ENCODE data around the gene DEPP1.

Gene DEPP1

GRCh38 chr10:44950326-44951225 lies 28.0 kb downstream of the DEPP1 start:
- no peak for DNase-seq

- no peak for DNase-seq
Observed at GRCh38 chr10:44949915-44950314, 28.7 kb downstream of the DEPP1 start.

- DNase-seq = no peak
Observed at GRCh38 chr10:44949127-44949802, 29.3 kb downstream of the DEPP1 start.

GRCh38 chr10:44948642-44949041 lies 30.0 kb downstream of the DEPP1 start:
- DNase-seq = peak; percentile 59

- peak; percentile 97 for DNase-seq
Observed at GRCh38 chr10:44947371-44948152, 31.0 kb downstream of the DEPP1 start.

- DNase-seq = peak; percentile 93
Observed at GRCh38 chr10:44946205-44946604, 32.4 kb downstream of the DEPP1 start.

GRCh38 chr10:44944354-44944753 lies 34.3 kb downstream of the DEPP1 start:
- DNase-seq = no peak

GRCh38 chr10:44939691-44940401 lies 38.8 kb downstream of the DEPP1 start:
- DNase-seq = peak; percentile 87

GRCh38 chr10:44938956-44939355 lies 39.7 kb downstream of the DEPP1 start:
- peak; percentile 74 for DNase-seq

GRCh38 chr10:44937196-44938005 lies 41.2 kb downstream of the DEPP1 start:
- DNase-seq = peak; percentile 83

- DNase-seq = no peak
Observed at GRCh38 chr10:44936314-44936975, 42.2 kb downstream of the DEPP1 start.

GRCh38 chr10:44935966-44936295 lies 42.7 kb downstream of the DEPP1 start:
- peak; percentile 41 for DNase-seq

- DNase-seq = no peak
Observed at GRCh38 chr10:44935201-44935965, 43.2 kb downstream of the DEPP1 start.

GRCh38 chr10:44934416-44935200 lies 44.0 kb downstream of the DEPP1 start:
- no peak for DNase-seq

- no peak for DNase-seq
Observed at GRCh38 chr10:44933451-44934321, 44.9 kb downstream of the DEPP1 start.

GRCh38 chr10:44932517-44933450 lies 45.8 kb downstream of the DEPP1 start:
- DNase-seq = peak; percentile 79

Data from inflammatory macrophage treated with lipopolysaccharide for 4 hours (primary cell).